HepG2 (cell line): Measurements from ENCODE around the gene FBLN7. TPM values are rescaled to one million over a fixed set of nuclear protein-coding genes. Genes with fewer than 3 reads are reported as not detected.

ENCODE experiments used
- ATAC-seq: fragments of 200-7000 bp; cut with Tn5 transposase; 3 replicates; pipeline ENCODE4 v1.9.1; 2020; ENCODE audit warnings: mild to moderate bottlenecking, moderate library complexity
- BruUV-seq: library from RNA; stranded (reverse); fragments of 400-500 nt; replicated peaks from 2 replicates; lab custom pipeline; 2021; lab: Mats Ljungman, UMichigan
- CTCF ChIA-PET: fragments of 300-600 bp; formaldehyde crosslinking; extraction: SDS; loops from one replicate; lab custom pipeline; 2021; ENCODE audit warnings: low total read pairs, inconsistent platforms, low intra/inter-chr PET ratio; lab: Yijun Ruan, JAX
- POLR2A ChIA-PET: fragments of 350-600 bp; sonication (Branson Sonifier 250); formaldehyde crosslinking; loops from one replicate; lab custom pipeline; 2020; ENCODE audit warnings: antibody characterized with exemption, inconsistent platforms; lab: Yijun Ruan, JAX
- DNase-seq: peaks from one replicate; pipeline ENCODE4 v3.0.0-alpha.2; 2015; ENCODE audit warnings: low spot score
- FAIRE-seq: peaks from 3 replicates; lab custom pipeline; 2011; peaks lifted over from hg19 to GRCh38; lab: Jason Lieb, UNC
- H2AFZ ChIP-seq: one replicate; pipeline ENCODE4 v1.6.1; 2011; ENCODE audit warnings: low read length, inconsistent platforms
- H3K27ac ChIP-seq: fragments of 300-600 bp; 3 replicates; pipeline ENCODE4 v1.8.0; 2011; ENCODE audit warnings: mixed run types, mild to moderate bottlenecking, mixed read lengths, low read length, inconsistent platforms; ENCODE audit not compliant: insufficient read depth; ENCODE audit errors: extremely low read length
- H3K27me3 ChIP-seq, 2 experiments: fragments of 200-600 bp in 1 of 2; 2 replicates in 1 of 2; 3 replicates in 1 of 2; pipeline versions ENCODE4 v1.6.0 to v1.8.0; 2011; ENCODE audit warnings: low read length in 2 of 2, mild to moderate bottlenecking in 2 of 2, moderate library complexity in 2 of 2, inconsistent platforms in 1 of 2; ENCODE audit not compliant: insufficient read depth in 2 of 2, control insufficient read depth in 1 of 2
- H3K36me3 ChIP-seq, 2 experiments: fragments of 200-600 bp in 1 of 2; replicated peaks in 1 of 2; 2 replicates in 1 of 2; 3 replicates in 1 of 2; pipeline versions ENCODE4 v1.5.1 to v1.8.0; 2011; ENCODE audit warnings: low read length in 2 of 2, inconsistent platforms in 1 of 2; ENCODE audit not compliant: insufficient read depth in 2 of 2, control insufficient read depth in 1 of 2
- H3K4me1 ChIP-seq: 2 replicates; pipeline ENCODE4 v1.5.1; 2012; ENCODE audit warnings: low read length, inconsistent platforms; ENCODE audit not compliant: insufficient read depth
- H3K4me2 ChIP-seq: 2 replicates; pipeline ENCODE4 v1.6.0; 2011; ENCODE audit warnings: low read depth, low read length, inconsistent platforms
- H3K4me3 ChIP-seq, 3 experiments: fragments of 200-600 bp in 1 of 3; sonication (generic), shearing (Covaris generic) in 1 of 3; replicated peaks in 1 of 3; 2 replicates each; pipeline ENCODE4 v1.5.1; 2011 to 2016; ENCODE audit warnings: low read length in 3 of 3, inconsistent platforms in 2 of 3, low read depth in 2 of 3, mild to moderate bottlenecking in 2 of 3, control low read depth in 1 of 3, mixed read lengths in 1 of 3; ENCODE audit not compliant: insufficient read depth in 1 of 3
- H3K79me2 ChIP-seq: one replicate; pipeline ENCODE4 v1.6.1; 2011; ENCODE audit warnings: low read length, inconsistent platforms; ENCODE audit not compliant: insufficient read depth
- H3K9ac ChIP-seq: 2 replicates; pipeline ENCODE4 v1.6.0; 2011; ENCODE audit warnings: mild to moderate bottlenecking, low read depth, low read length, inconsistent platforms; ENCODE audit not compliant: insufficient read depth
- H3K9me3 ChIP-seq: 2 replicates; pipeline ENCODE4 v1.5.1; 2012; ENCODE audit warnings: mild to moderate bottlenecking, low read length
- H4K20me1 ChIP-seq: 2 replicates; pipeline ENCODE4 v1.6.0; 2011; ENCODE audit warnings: inconsistent platforms, mild to moderate bottlenecking, low read length, moderate library complexity; ENCODE audit not compliant: insufficient read depth
- ATF1 ChIP-seq: IDR thresholded peaks from 2 replicates; pipeline ENCODE4 v1.6.1; 2016; ENCODE audit warnings: mild to moderate bottlenecking, control low read depth
- ATF7 ChIP-seq, 2 experiments: fragments of 450-650 bp in 1 of 2; sonication (generic) in 1 of 2; formaldehyde crosslinking in 1 of 2; IDR thresholded peaks; 2 replicates each; pipeline versions ENCODE4 v1.4.0 to v1.6.1; 2016 to 2020; ENCODE audit warnings: antibody characterized with exemption in 1 of 2, mild to moderate bottlenecking in 1 of 2, missing genetic modification reagents in 1 of 2
- NFATC3 ChIP-seq: sonication (generic); formaldehyde crosslinking; IDR thresholded peaks from 2 replicates; pipeline ENCODE4 v1.5.1; 2020; ENCODE audit warnings: mild to moderate bottlenecking, missing genetic modification reagents
- PLRG1 ChIP-seq: fragments of 450-650 bp; conservative IDR thresholded peaks from 2 replicates; pipeline ENCODE4 v1.6.1; 2016
- TCF12 ChIP-seq, 2 experiments: fragments of 450-650 bp in 1 of 2; sonication (generic) in 1 of 2; formaldehyde crosslinking in 1 of 2; IDR thresholded peaks; 2 replicates each; pipeline versions ENCODE4 v1.6.1 to v1.8.0; 2017 to 2022; ENCODE audit warnings: antibody characterized with exemption in 1 of 2, mild to moderate bottlenecking in 1 of 2, missing genetic modification reagents in 1 of 2, moderate library complexity in 1 of 2
- TEAD2 ChIP-seq: sonication (generic); formaldehyde crosslinking; IDR thresholded peaks from 2 replicates; pipeline ENCODE4 v1.9.0; 2021; ENCODE audit warnings: missing genetic modification reagents
- ZNF326 ChIP-seq: sonication (generic); formaldehyde crosslinking; IDR thresholded peaks from 2 replicates; pipeline ENCODE4 v1.4.0; 2020; ENCODE audit warnings: missing genetic modification reagents, borderline replicate concordance
- ZNF616 ChIP-seq: sonication (generic); formaldehyde crosslinking; IDR thresholded peaks from 2 replicates; pipeline ENCODE4 v1.5.0; 2020; ENCODE audit warnings: low read depth, mild to moderate bottlenecking, missing genetic modification reagents
- ZNF780A ChIP-seq: sonication (generic); formaldehyde crosslinking; IDR thresholded peaks from 2 replicates; pipeline ENCODE4 v1.8.0; 2022; ENCODE audit warnings: mild to moderate bottlenecking, missing genetic modification reagents, moderate library complexity
- WGBS: methylation state at CpG from one replicate; pipeline ENCODE4 v1.1.6; 2017; ENCODE audit warnings: low lambda C conversion rate; 5-methylcytosine and 5-hydroxymethylcytosine counted together
- in situ Hi-C: cut with HindIII; loops from 2 replicates; pipeline ENCODE4 v1.10.0; 2017; ENCODE audit warnings: low pct_unique_long_range_greater_than_20kb; ENCODE audit not compliant: extremely low pct_ligation_motif_present
- intact Hi-C: fragments of 100-400 bp; cut with micrococcal nuclease; formaldehyde crosslinking; loops from one replicate; pipeline ENCODE4 v1.10.0; 2022; ENCODE audit not compliant: unreplicated experiment
- polyA plus RNA-seq, 8 experiments: library from polyadenylated mRNA; depleted of rRNA in 3 of 8; stranded (reverse) in 7 of 8; unstranded in 1 of 8; fragments of >200 nt; fragmentation: Illumina TruSeq in 4 of 8; extraction: Trizol in 4 of 8; gene quantifications; 2 replicates each; pipeline versions ENCODE4 v1.2.1 to v1.2.3, GENCODE V29; 2011 to 2016; ENCODE audit warnings: low read depth in 4 of 8, missing spikeins in 1 of 8, mixed read lengths in 1 of 8; ENCODE audit not compliant: insufficient read depth in 1 of 8
- total RNA-seq, 5 experiments: library from RNA; depleted of rRNA; stranded (reverse); fragments of >200 nt; fragmentation: Illumina TruSeq; extraction: Trizol; gene quantifications; 2 replicates each; pipeline ENCODE4 v1.2.3, GENCODE V29; 2016; ENCODE audit warnings: low read depth in 1 of 5
- TF ChIP-seq, protein P1 (sequence below): IDR thresholded peaks from 2 replicates; pipeline ENCODE4 v1.6.1; 2016; ENCODE audit warnings: missing compliant biosample characterization, missing genetic modification reagents, borderline replicate concordance

Gene FBLN7
- total and polyA plus RNA-seq, 2 of the 13 experiments (the other 11 are each of a cell fraction or from before 2014, with no cell fraction given), result 1.4 to 2.3 TPM

DNA sequence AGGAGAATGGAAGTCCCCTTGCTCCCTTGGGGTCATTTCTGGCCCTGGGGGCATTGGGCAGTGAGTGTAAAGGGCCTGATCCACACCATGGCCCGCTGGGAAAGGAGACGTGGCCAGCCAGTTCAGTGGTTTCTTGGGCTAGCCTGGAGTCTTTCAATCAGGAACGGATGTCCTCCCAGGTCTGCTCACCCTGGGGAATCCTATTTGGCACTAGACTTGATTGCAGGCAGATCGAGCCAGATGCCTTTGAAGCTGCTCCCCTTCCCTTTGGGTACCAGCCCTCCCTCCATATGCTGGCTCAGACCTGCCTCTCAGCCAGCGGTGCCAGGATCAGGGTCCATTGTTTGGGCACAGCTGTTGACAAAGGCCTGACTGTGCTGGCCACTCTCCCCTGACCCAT, 11.0 kb downstream of the FBLN7 start:
- no peak overlapping the region for H3K4me3 ChIP-seq
- FAIRE-seq, result no peak
- no peaks in the 10 kb centered on the region for H3K4me1 ChIP-seq
- H3K9ac ChIP-seq, result no peak overlapping the region
- no peaks in the 10 kb centered on the region for H4K20me1 ChIP-seq
- no peaks in the 10 kb centered on the region for H3K79me2 ChIP-seq
- in situ Hi-C loops, result no loop called here
- no peaks in the 10 kb centered on the region for H3K36me3 ChIP-seq
- DNase-seq, result no peak
- intact Hi-C loops, result no loop called here
- no TSS peak for BruUV-seq
- no peak overlapping the region for H3K4me2 ChIP-seq
- H3K9me3 ChIP-seq, result no peaks in the 10 kb centered on the region
- no peak for ATAC-seq
- ChIA-PET CTCF (no interaction called here), POLR2A (no interaction called here)
- no peaks in the 10 kb centered on the region for H3K27me3 ChIP-seq
- TF ChIP-seq PLRG1, result no peak
- H3K27ac ChIP-seq, result no peak overlapping the region
- 84% methylated on average over 5 of the region's 5 CpGs for WGBS
- H2AFZ ChIP-seq, result no peak overlapping the region

DNA sequence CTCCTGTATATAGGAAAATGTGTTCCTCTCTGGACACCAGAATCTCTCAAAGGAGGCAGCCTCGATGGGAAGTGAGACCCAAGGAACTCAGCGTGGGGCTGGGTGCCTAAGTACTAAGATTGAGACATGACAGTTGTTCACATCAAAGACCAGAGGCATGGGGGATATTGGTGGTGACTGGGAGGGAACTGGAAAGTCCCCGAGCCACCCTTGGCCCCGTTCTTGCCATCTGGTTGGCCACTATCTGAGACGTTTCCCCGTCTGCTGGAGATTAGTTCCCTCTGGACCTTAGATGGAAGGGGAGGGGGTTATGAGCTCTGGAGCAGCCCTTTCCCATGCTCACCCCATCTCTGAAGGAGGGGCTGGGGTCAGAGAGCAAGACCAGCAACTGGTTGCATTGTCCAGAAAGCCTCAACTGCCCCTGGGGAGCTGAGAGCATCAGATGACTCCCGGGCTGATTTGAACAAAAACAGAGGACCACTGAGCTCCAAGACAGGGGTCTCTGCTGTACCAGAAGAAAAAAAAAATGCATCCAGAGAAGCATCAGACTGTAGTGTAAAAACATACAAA, 11.8 kb downstream of the FBLN7 start:
- no peak overlapping the region for H3K9ac ChIP-seq
- no peak for ATAC-seq
- ChIA-PET POLR2A (no interaction called here), CTCF (no interaction called here)
- TF ChIP-seq, protein P1, sequence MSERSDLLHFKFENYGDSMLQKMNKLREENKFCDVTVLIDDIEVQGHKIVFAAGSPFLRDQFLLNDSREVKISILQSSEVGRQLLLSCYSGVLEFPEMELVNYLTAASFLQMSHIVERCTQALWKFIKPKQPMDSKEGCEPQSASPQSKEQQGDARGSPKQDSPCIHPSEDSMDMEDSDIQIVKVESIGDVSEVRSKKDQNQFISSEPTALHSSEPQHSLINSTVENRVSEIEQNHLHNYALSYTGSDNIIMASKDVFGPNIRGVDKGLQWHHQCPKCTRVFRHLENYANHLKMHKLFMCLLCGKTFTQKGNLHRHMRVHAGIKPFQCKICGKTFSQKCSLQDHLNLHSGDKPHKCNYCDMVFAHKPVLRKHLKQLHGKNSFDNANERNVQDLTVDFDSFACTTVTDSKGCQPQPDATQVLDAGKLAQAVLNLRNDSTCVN, result no peak
- TF ChIP-seq ZNF326 (CRISPR knock-in tag), result no peak
- TF ChIP-seq ZNF780A (CRISPR knock-in tag), result no peak
- TF ChIP-seq TEAD2 (CRISPR knock-in tag), result no peak
- TF ChIP-seq TCF12 (IDR thresholded peaks at IDR 0.05), result no peak
- TF ChIP-seq TCF12 (CRISPR knock-in tag; IDR thresholded peaks at IDR 0.05), result no peak
- TF ChIP-seq ZNF616, result no peak
- no peak for TF ChIP-seq ATF7 (IDR thresholded peaks at IDR 0.05)
- no peak for TF ChIP-seq ATF7 (CRISPR knock-in tag; IDR thresholded peaks at IDR 0.05)
- TF ChIP-seq NFATC3, result no peak
- TF ChIP-seq ATF1 (CRISPR knock-in tag), result no peak
- intact Hi-C loops (no loop called here), in situ Hi-C loops (no loop called here)
- H3K27ac ChIP-seq, result no peak overlapping the region
- H3K79me2 ChIP-seq, result no peaks in the 10 kb centered on the region
- no peaks in the 10 kb centered on the region for H3K27me3 ChIP-seq
- WGBS, result 87% methylated on average over 7 of the region's 7 CpGs
- H4K20me1 ChIP-seq, result no peaks in the 10 kb centered on the region
- H3K4me2 ChIP-seq, result no peak overlapping the region
- H3K4me1 ChIP-seq, result no peaks in the 10 kb centered on the region
- no TSS peak for BruUV-seq
- DNase-seq, result no peak
- no peak for FAIRE-seq
- H3K4me3 ChIP-seq, result no peak overlapping the region
- H2AFZ ChIP-seq, result no peak overlapping the region
- H3K36me3 ChIP-seq, result no peaks in the 10 kb centered on the region
- H3K9me3 ChIP-seq, result no peaks in the 10 kb centered on the region
